PC-9 (cell line): ENCODE data around the gene SBNO1. TPM values are rescaled to one million over a fixed set of nuclear protein-coding genes. Genes with fewer than 3 reads are reported as not detected.

Experiments
- BruUV-seq: library from RNA; stranded (reverse); fragments of 400-500 nt; replicated peaks from 2 replicates; lab custom pipeline; 2021; lab: Mats Ljungman, UMichigan
- CTCF ChIA-PET: fragments of 300-600 bp; sonication (Branson Sonifier 250); formaldehyde crosslinking; loops from one replicate; lab custom pipeline; 2022; ENCODE audit warnings: antibody characterized with exemption; lab: Charles Lee
- POLR2A ChIA-PET: fragments of 300-600 bp; sonication (Branson Sonifier 250); formaldehyde crosslinking; loops from one replicate; lab custom pipeline; 2022; ENCODE audit warnings: antibody characterized with exemption; ENCODE audit not compliant: unreplicated experiment; lab: Charles Lee
- DNase-seq, 2 experiments: peaks; one replicate each; pipeline versions ENCODE4 v3.0.0 to v3.0.0-alpha.2; 2015 to 2022; ENCODE audit warnings: mixed read lengths in 1 of 2
- H2AFZ ChIP-seq: fragments of 200-600 bp; sonication (generic); 2 replicates; pipeline ENCODE4 v1.8.1; 2017; ENCODE audit warnings: antibody characterized with exemption
- H3F3A ChIP-seq: fragments of 200-600 bp; sonication (generic); 2 replicates; pipeline ENCODE4 v1.8.1; 2017; ENCODE audit warnings: antibody characterized with exemption, mild to moderate bottlenecking, low read depth; ENCODE audit not compliant: insufficient read depth
- H3K27ac ChIP-seq: fragments of 200-600 bp; sonication (generic); 2 replicates; pipeline ENCODE4 v1.6.1; 2016; ENCODE audit warnings: mixed run types
- H3K27me3 ChIP-seq: fragments of 200-600 bp; sonication (generic); 2 replicates; pipeline ENCODE4 v1.6.1; 2016; ENCODE audit warnings: low read depth, mixed run types; ENCODE audit not compliant: insufficient read depth
- H3K36me3 ChIP-seq: fragments of 200-600 bp; sonication (generic); 2 replicates; pipeline ENCODE4 v1.6.1; 2016; ENCODE audit warnings: low read depth, mixed run types
- H3K4me1 ChIP-seq: fragments of 200-600 bp; sonication (generic); replicated peaks from 2 replicates; pipeline ENCODE4 v1.6.1; 2016; ENCODE audit warnings: mixed run types; ENCODE audit not compliant: insufficient read depth
- H3K4me2 ChIP-seq: fragments of 200-600 bp; sonication (generic); 2 replicates; pipeline ENCODE4 v1.6.1; 2017; ENCODE audit warnings: mixed run types
- H3K4me3 ChIP-seq: fragments of 200-600 bp; sonication (generic); 2 replicates; pipeline ENCODE4 v1.6.1; 2016; ENCODE audit warnings: mixed run types
- H3K79me2 ChIP-seq: fragments of 200-600 bp; sonication (generic); 2 replicates; pipeline ENCODE4 v1.6.1; 2017; ENCODE audit warnings: low read depth, mixed run types
- H3K9me2 ChIP-seq: fragments of 200-600 bp; sonication (generic); 2 replicates; pipeline ENCODE4 v1.8.1; 2017; ENCODE audit warnings: mild to moderate bottlenecking; ENCODE audit not compliant: insufficient read depth
- H3K9me3 ChIP-seq: fragments of 200-600 bp; sonication (generic); 2 replicates; pipeline ENCODE4 v1.8.1; 2016; ENCODE audit warnings: low read depth; ENCODE audit not compliant: insufficient read depth
- H4K20me1 ChIP-seq: fragments of 200-600 bp; sonication (generic); 2 replicates; pipeline ENCODE4 v1.8.1; 2017; ENCODE audit not compliant: insufficient read depth
- EZH2 ChIP-seq: fragments of 200-600 bp; sonication (generic); IDR thresholded peaks from 2 replicates; pipeline ENCODE4 v1.8.0; 2017; ENCODE audit warnings: antibody characterized with exemption, low read depth
- intact Hi-C: fragments of 100-400 bp; cut with micrococcal nuclease; formaldehyde crosslinking; loops from one replicate; pipeline ENCODE4 v1.10.0; 2022; ENCODE audit not compliant: unreplicated experiment
- total RNA-seq: library from RNA; stranded (reverse); gene quantifications from 2 replicates; pipeline ENCODE4 v1.2.3, GENCODE V29; 2021
- TF ChIP-seq, protein P1 (sequence below): fragments of 200-600 bp; sonication (generic); conservative IDR thresholded peaks from 2 replicates; pipeline ENCODE4 v1.6.1; 2017; ENCODE audit warnings: mixed run types, antibody characterized with exemption, mild to moderate bottlenecking, moderate library complexity

The SBNO1 gene
- total RNA-seq, 1 experiment from 2014 or later = 43.1 TPM

DNA sequence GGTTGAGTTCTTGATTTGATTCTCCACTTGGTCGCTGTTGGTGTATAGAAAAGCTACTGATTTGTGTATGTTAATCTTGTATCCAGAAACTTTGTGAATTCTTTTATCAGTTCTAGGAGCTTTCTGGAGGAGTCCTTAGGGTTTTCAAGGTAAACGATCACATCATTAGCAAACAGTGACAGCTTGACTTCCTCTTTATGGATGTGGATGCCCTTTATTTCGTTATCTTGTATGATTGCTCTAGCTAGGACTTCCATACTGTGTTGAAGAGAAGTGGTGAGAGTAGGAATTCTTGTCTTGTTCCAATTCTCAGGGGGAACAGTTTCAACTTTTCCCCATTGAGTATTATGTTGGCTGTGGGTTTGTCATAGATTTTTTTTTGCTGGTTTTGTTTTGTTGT, 119.0 kb downstream of the SBNO1 start:
- Histone ChIP-seq H3K4me2 (no peak overlapping the region), H2AFZ (no peak overlapping the region), H3F3A (peaks cover 15% of the 10 kb centered on the region; the same call in 1 of the 2 replicates), H4K20me1 (no peaks in the 10 kb centered on the region; the same call in 1 of the 2 replicates), H3K36me3 (no peaks in the 10 kb centered on the region), H3K4me1 (peaks cover 11% of the 10 kb centered on the region), H3K27ac (no peak overlapping the region), H3K9me2 (no peaks in the 10 kb centered on the region), H3K9me3 (no peaks in the 10 kb centered on the region; the same call in 1 of the 2 replicates), H3K27me3 (no peaks in the 10 kb centered on the region), H3K79me2 (peaks cover 30% of the 10 kb centered on the region), H3K4me3 (no peak overlapping the region)
- ChIA-PET POLR2A (no interaction called here), CTCF (interaction anchor here (0.5 to 0.6 kb wide), 2 partner anchors 276 to 441 kb away, joined by 3 to 5 read pairs; no protein-coding TSS in a partner anchor)
- BruUV-seq = no TSS peak
- TF ChIP-seq, protein P1, sequence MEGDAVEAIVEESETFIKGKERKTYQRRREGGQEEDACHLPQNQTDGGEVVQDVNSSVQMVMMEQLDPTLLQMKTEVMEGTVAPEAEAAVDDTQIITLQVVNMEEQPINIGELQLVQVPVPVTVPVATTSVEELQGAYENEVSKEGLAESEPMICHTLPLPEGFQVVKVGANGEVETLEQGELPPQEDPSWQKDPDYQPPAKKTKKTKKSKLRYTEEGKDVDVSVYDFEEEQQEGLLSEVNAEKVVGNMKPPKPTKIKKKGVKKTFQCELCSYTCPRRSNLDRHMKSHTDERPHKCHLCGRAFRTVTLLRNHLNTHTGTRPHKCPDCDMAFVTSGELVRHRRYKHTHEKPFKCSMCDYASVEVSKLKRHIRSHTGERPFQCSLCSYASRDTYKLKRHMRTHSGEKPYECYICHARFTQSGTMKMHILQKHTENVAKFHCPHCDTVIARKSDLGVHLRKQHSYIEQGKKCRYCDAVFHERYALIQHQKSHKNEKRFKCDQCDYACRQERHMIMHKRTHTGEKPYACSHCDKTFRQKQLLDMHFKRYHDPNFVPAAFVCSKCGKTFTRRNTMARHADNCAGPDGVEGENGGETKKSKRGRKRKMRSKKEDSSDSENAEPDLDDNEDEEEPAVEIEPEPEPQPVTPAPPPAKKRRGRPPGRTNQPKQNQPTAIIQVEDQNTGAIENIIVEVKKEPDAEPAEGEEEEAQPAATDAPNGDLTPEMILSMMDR = no peak
- TF ChIP-seq EZH2 = no peak
- no peak for DNase-seq
- intact Hi-C loops = no loop called here

DNA sequence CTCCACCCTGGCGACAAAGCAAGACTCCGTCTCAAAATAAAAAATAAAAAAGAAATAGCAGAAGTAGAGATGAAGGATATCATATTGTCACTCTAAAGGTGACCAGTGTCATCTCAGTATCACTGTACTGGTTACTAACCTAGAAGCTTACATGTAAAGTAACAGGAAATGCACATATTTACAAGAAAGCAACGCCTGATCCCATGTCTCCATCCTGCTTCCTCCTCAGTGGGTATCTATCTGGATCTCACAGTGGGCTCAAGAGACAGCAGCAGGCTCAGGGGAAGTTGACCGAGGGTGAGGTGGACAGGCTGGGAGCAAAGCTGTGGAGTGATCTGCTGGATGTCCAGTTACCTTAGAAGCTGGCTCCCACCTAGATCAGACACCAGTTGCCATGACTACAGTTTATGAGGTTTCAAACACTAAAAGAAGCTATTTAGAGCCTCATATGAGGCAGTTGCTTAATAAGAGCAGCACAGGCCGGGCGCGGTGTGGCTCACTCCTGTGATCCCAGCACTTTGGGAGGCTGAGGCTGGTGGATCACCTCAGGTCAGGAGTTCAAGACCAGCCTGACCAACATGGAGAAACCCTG, 120.9 kb downstream of the SBNO1 start:
- peaks cover 28% of the 10 kb centered on the region for H3K79me2 ChIP-seq
- no peaks in the 10 kb centered on the region for H3K9me2 ChIP-seq

DNA sequence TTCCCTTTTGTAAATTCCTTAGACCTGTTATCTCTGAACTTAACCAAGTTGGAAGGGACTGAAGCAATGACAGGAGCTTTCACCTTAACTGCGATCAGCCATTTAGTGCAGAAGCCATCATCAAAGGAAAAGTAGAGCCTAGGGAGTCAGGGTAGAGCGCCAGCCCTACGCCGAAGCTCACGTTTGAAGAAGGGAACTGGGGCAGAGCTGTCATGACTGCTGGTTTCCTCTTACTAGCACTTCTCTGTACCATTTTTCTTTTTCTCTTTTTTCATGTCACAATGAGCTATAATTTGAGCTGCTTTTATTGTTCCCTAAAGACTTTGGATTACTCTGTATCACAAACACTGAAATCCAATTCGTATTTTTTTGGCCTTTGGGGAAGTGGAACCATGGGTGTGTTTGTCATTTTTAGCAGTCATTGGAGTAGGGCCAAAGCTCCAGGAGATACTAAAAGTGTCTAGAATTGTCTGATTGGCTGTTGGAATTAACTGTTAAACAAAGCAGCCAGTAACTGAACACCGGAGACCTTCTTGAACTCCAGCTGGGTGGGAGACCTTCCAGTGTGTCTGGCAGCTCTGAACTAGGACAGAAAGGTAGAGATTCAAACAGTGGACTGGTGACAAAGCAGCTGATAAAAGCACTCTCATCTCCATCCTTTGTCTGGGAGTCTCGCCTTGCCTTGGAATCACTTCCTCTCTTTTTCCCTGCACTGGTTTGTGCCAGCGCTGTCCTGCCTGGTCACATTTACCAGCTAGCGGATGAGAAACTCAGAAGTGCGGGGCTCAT, 122.3 kb downstream of the SBNO1 start:
- ChIA-PET POLR2A (interaction anchor here (0.6 kb wide), 1 partner anchor 907 kb away, joined by 3 read pairs; no protein-coding TSS in a partner anchor), CTCF (interaction anchor here (0.6 kb wide), 1 partner anchor 535 kb away, joined by 5 read pairs; no protein-coding TSS in a partner anchor)
- Histone ChIP-seq H3F3A (peaks cover 11% of the 10 kb centered on the region), H3K36me3 (no peaks in the 10 kb centered on the region), H3K27ac (no peak overlapping the region), H3K4me2 (no peak overlapping the region), H3K4me3 (no peak overlapping the region), H4K20me1 (no peaks in the 10 kb centered on the region; the same call in 1 of the 2 replicates), H3K9me3 (no peaks in the 10 kb centered on the region), H3K27me3 (no peaks in the 10 kb centered on the region), H3K4me1 (peaks cover 7% of the 10 kb centered on the region; the same call in 1 of the 2 replicates), H3K79me2 (peaks cover 23% of the 10 kb centered on the region), H2AFZ (no peak overlapping the region), H3K9me2 (no peaks in the 10 kb centered on the region)
- TF ChIP-seq, protein P1 = no peak
- no peak for TF ChIP-seq EZH2
- no peak for DNase-seq
- no TSS peak for BruUV-seq
- intact Hi-C loops = no loop called here

More for the DNA sequence above, 120.9 kb downstream of the SBNO1 start:
- peaks cover 4% of the 10 kb centered on the region; the same call in 1 of the 2 replicates for H3F3A ChIP-seq
- no TSS peak for BruUV-seq
- DNase-seq = no peak
- no peaks in the 10 kb centered on the region for H3K27me3 ChIP-seq
- H3K36me3 ChIP-seq = no peaks in the 10 kb centered on the region
- H3K27ac ChIP-seq = no peak overlapping the region
- intact Hi-C loops = no loop called here
- no peaks in the 10 kb centered on the region for H3K4me1 ChIP-seq
- POLR2A ChIA-PET = interaction anchor here (0.6 kb wide), 1 partner anchor 115 kb away, joined by 14 read pairs; no protein-coding TSS in a partner anchor
- H4K20me1 ChIP-seq = no peaks in the 10 kb centered on the region; the same call in 1 of the 2 replicates
- H3K4me3 ChIP-seq = no peak overlapping the region
- H3K9me3 ChIP-seq = no peaks in the 10 kb centered on the region; the same call in 1 of the 2 replicates
- no peak overlapping the region for H2AFZ ChIP-seq
- no peak for TF ChIP-seq EZH2
- H3K4me2 ChIP-seq = no peak overlapping the region
- CTCF ChIA-PET = no interaction called here

Other genes with a start within 250 kb of the SBNO1 start
- 16.6 and 21.6 TPM in 2 replicates for gene PITPNM2, start 213.8 kb downstream of the SBNO1 start, total RNA-seq
- 46.9 and 58.5 TPM in 2 replicates for gene MPHOSPH9, start 131.7 kb downstream of the SBNO1 start, total RNA-seq
- gene MTRFR, start 131.4 kb downstream of the SBNO1 start, total RNA-seq = 18.6 and 19.4 TPM in 2 replicates
- 59.8 and 61.7 TPM in 2 replicates for gene CDK2AP1, start 93.0 kb downstream of the SBNO1 start, total RNA-seq
- gene KMT5A, start 19.3 kb upstream of the SBNO1 start, total RNA-seq = 43.7 and 54.2 TPM in 2 replicates
- 3.6 and 4.3 TPM in 2 replicates for gene RILPL2, start 71.8 kb upstream of the SBNO1 start, total RNA-seq
- gene SNRNP35, start 93.3 kb upstream of the SBNO1 start, total RNA-seq = 24.3 and 28.6 TPM in 2 replicates
- 11.5 and 15.3 TPM in 2 replicates for gene RILPL1, start 168.9 kb upstream of the SBNO1 start, total RNA-seq
- gene TMED2, start 219.7 kb upstream of the SBNO1 start, total RNA-seq = 179 and 192 TPM in 2 replicates
- gene DDX55, start 237.3 kb upstream of the SBNO1 start, total RNA-seq = 17.5 and 19.5 TPM in 2 replicates